DMS 273 treated with DMSO at 0.1 percent for 48 hours (cell line): Measurements from ENCODE around the gene TMEM266.
A peak's percentile ranks its signal among the peaks of the same experiment; 100 is the strongest.

Source experiments
- DNase-seq: peaks from one replicate; lab custom pipeline; 2025; lab: John Stamatoyannopoulos, UW

Gene TMEM266

GRCh38 chr15:76127880-76128279, 68.1 kb downstream of the TMEM266 start:
- DNase-seq, result no peak

- no peak for DNase-seq
Measured at GRCh38 chr15:76134537-76134936, 74.8 kb downstream of the TMEM266 start.

- no peak for DNase-seq
Measured at GRCh38 chr15:76135516-76135915, 75.7 kb downstream of the TMEM266 start.

- DNase-seq, result no peak
Measured at GRCh38 chr15:76138436-76138835, 78.7 kb downstream of the TMEM266 start.

- DNase-seq, result peak; percentile 40
Measured at GRCh38 chr15:76139368-76140073, 79.7 kb downstream of the TMEM266 start.

- no peak for DNase-seq
Measured at GRCh38 chr15:76140074-76140464, 80.3 kb downstream of the TMEM266 start.

- DNase-seq, result no peak
Measured at GRCh38 chr15:76146812-76147211, 87.0 kb downstream of the TMEM266 start.

- DNase-seq, result peak; percentile 2
Measured at GRCh38 chr15:76147906-76148570, 88.3 kb downstream of the TMEM266 start.

GRCh38 chr15:76149291-76149915, 89.6 kb downstream of the TMEM266 start:
- DNase-seq, result no peak

GRCh38 chr15:76150513-76150912, 90.7 kb downstream of the TMEM266 start:
- DNase-seq, result peak; percentile 71

GRCh38 chr15:76150971-76151598, 91.3 kb downstream of the TMEM266 start:
- peak; percentile 87 for DNase-seq

GRCh38 chr15:76151599-76151974, 91.8 kb downstream of the TMEM266 start:
- no peak for DNase-seq

GRCh38 chr15:76152197-76152596, 92.4 kb downstream of the TMEM266 start:
- no peak for DNase-seq

- peak; percentile 66 for DNase-seq
Measured at GRCh38 chr15:76153241-76154197, 93.7 kb downstream of the TMEM266 start.

GRCh38 chr15:76155731-76156130, 95.9 kb downstream of the TMEM266 start:
- DNase-seq, result no peak

- no peak for DNase-seq
Measured at GRCh38 chr15:76158226-76158625, 98.4 kb downstream of the TMEM266 start.

- DNase-seq, result no peak
Measured at GRCh38 chr15:76158815-76159214, 99.0 kb downstream of the TMEM266 start.

GRCh38 chr15:76159282-76159681, 99.5 kb downstream of the TMEM266 start:
- DNase-seq, result no peak

- no peak for DNase-seq
Measured at GRCh38 chr15:76160426-76161152, 100.8 kb downstream of the TMEM266 start.

- DNase-seq, result peak; percentile 25
Measured at GRCh38 chr15:76161153-76162035, 101.6 kb downstream of the TMEM266 start.
